ENCODE measurements around the gene SZRD1. TPM values are rescaled to one million over a fixed set of nuclear protein-coding genes. Genes with fewer than 3 reads are reported as not detected.

The SZRD1 gene
- total and polyA plus RNA-seq, 2 donors (not counting 1 experiment from before 2014, with no cell fraction given), result 92.4 to 110 TPM

DNA sequence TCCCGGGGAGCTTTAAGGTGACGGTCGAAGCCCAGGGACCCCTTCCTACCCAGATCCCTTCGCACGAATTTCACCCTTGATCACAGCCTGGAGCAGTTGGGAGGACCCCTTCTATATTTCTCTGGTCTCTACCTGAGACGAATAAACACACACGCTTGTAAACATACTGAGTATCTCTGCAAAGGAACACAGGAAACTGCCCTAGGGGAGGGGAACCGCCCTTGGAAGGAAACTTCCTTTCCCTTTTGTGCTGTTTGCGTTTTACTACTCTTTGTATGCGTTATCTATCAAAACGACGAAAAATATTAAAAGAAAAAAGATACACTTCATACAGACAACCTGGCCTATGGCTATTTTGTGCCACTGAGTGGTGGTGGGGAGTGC, 74.2 kb downstream of the SZRD1 start:
- peak overlapping the region; percentile 93 for H3K4me3 Mint-ChIP-seq
- Histone ChIP-seq H2AFZ (ENCODE audit: insufficient read depth, low read depth, low read length, poor library complexity, severe bottlenecking) (peak overlapping the region; percentile 70), H3K4me1 (ENCODE audit: control insufficient read depth in 2 of 2, insufficient read depth in 2 of 2, low read length in 2 of 2) (peaks cover 16 to 29% of the 10 kb centered on the region in 2 donors), H3K27ac (ENCODE audit: low read length in 2 of 2) (peak overlapping the region; percentile 97 to 98), H3K9ac (ENCODE audit: low read length) (peak overlapping the region; percentile 95), H3K79me2 (ENCODE audit: control insufficient read depth, insufficient read depth, low read length) (peaks cover 58% of the 10 kb centered on the region), H3K9me3 (ENCODE audit: control extremely low read depth in 1 of 3, control insufficient read depth in 2 of 3, insufficient read depth in 1 of 3, low read length in 2 of 3) (peaks cover 0 to 3% (median 0%) of the 10 kb centered on the region in 3 donors), H3K4me2 (replicated peaks; ENCODE audit: low read depth, low read length, poor library complexity, severe bottlenecking) (peak overlapping the region; percentile 96), H3K36me3 (replicated peaks in 1 of 2; ENCODE audit: control extremely low read depth in 1 of 2, control insufficient read depth in 1 of 2, extremely low read depth in 1 of 2, insufficient read depth in 2 of 2, low read length in 1 of 2) (peaks cover 0 to 33% of the 10 kb centered on the region in 2 experiments), H4K20me1 (ENCODE audit: control insufficient read depth, insufficient read depth, low read length, poor library complexity, severe bottlenecking) (peaks cover 46% of the 10 kb centered on the region), H3K4me3 (ENCODE audit: control extremely low read depth in 1 of 5, extremely low read depth in 1 of 5, insufficient read depth in 1 of 5, low read depth in 2 of 5, low read length in 4 of 5) (peak overlapping the region; percentile 34 to 100 (median 95)), H3K27me3 (replicated peaks in 1 of 4; ENCODE audit: control extremely low read depth in 1 of 4, control insufficient read depth in 3 of 4, insufficient read depth in 4 of 4, low read length in 3 of 4) (no peaks in the 10 kb centered on the region)
- TF ChIP-seq, protein P1, sequence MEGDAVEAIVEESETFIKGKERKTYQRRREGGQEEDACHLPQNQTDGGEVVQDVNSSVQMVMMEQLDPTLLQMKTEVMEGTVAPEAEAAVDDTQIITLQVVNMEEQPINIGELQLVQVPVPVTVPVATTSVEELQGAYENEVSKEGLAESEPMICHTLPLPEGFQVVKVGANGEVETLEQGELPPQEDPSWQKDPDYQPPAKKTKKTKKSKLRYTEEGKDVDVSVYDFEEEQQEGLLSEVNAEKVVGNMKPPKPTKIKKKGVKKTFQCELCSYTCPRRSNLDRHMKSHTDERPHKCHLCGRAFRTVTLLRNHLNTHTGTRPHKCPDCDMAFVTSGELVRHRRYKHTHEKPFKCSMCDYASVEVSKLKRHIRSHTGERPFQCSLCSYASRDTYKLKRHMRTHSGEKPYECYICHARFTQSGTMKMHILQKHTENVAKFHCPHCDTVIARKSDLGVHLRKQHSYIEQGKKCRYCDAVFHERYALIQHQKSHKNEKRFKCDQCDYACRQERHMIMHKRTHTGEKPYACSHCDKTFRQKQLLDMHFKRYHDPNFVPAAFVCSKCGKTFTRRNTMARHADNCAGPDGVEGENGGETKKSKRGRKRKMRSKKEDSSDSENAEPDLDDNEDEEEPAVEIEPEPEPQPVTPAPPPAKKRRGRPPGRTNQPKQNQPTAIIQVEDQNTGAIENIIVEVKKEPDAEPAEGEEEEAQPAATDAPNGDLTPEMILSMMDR (IDR thresholded peaks at IDR 0.05), result no peak
- TF ChIP-seq EZH2 (IDR thresholded peaks at IDR 0.05; ENCODE audit: borderline replicate concordance, insufficient read depth, low read depth, low read length, poor library complexity, severe bottlenecking), result no peak
- WGBS (ENCODE audit: insufficient coverage), result 0% methylated on average over 5 of the region's 12 CpGs
- H3K4me1 Mint-ChIP-seq, result peaks cover 28% of the 10 kb centered on the region
- H3K27me3 Mint-ChIP-seq, result no peaks in the 10 kb centered on the region
- POLR2A ChIA-PET, result interaction anchor here (0.7 to 2.4 kb wide), 5 partner anchors 10 to 77 kb away, joined by 3 to 9 read pairs (median 4); partner anchors contain the start of genes RNU1-1 and SZRD1
- CTCF ChIA-PET, result interaction anchor here (0.6 to 2.6 kb wide), 7 partner anchors 8 to 172 kb away, joined by 3 to 17 read pairs (median 9); partner anchors contain the start of gene NBPF1
- intact Hi-C loops (cut with micrococcal nuclease), result loop anchor here (2.0 to 10.0 kb wide), 4 partner anchors 89 to 916 kb away; partner anchors contain the start of genes CASP9, CPLANE2, DNAJC16 and FBXO42
- no peaks in the 10 kb centered on the region for H3K9me3 Mint-ChIP-seq (ENCODE audit: insufficient read depth)
- no peak for ATAC-seq (ENCODE audit: low read depth)
- no peak for DNase-seq
- peak overlapping the region; percentile 91 for H3K27ac Mint-ChIP-seq

DNA sequence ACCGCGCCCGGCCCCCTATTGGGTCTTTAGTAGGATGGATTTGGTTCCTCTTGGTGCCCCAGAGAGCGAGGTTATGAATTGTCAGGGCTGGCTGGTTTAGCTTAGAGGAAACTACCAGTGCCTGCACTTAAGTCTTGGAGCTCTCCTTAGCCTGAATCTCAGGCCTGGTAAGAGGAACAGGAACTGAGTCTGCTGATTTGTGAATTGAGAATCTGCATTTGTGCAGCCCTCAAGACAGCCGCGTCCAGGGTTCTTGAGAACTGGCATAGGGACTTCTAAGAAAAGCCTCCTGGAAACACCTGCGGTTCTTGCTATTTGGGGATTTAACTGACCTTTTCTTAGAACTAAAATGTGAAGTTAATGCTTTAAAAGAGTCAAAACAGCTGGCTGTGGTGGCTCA, 75.2 kb downstream of the SZRD1 start:
- intact Hi-C loops (cut with micrococcal nuclease), result loop anchor here (5.0 to 10.0 kb wide), 2 partner anchors 90 to 917 kb away; partner anchors contain the start of genes CASP9, DNAJC16 and FBXO42
- Histone ChIP-seq H3K4me3 (ENCODE audit: control extremely low read depth in 1 of 5, extremely low read depth in 1 of 5, insufficient read depth in 1 of 5, low read depth in 2 of 5, low read length in 4 of 5) (no peak overlapping the region), H3K79me2 (ENCODE audit: control insufficient read depth, insufficient read depth, low read length) (peaks cover 68% of the 10 kb centered on the region), H3K9me3 (ENCODE audit: control extremely low read depth in 1 of 3, control insufficient read depth in 2 of 3, insufficient read depth in 1 of 3, low read length in 2 of 3) (peaks cover 0 to 3% (median 0%) of the 10 kb centered on the region in 3 donors), H3K36me3 (replicated peaks in 1 of 2; ENCODE audit: control extremely low read depth in 1 of 2, control insufficient read depth in 1 of 2, extremely low read depth in 1 of 2, insufficient read depth in 2 of 2, low read length in 1 of 2) (peaks cover 0 to 40% of the 10 kb centered on the region in 2 experiments), H3K4me1 (ENCODE audit: control insufficient read depth in 2 of 2, insufficient read depth in 2 of 2, low read length in 2 of 2) (peaks cover 16 to 29% of the 10 kb centered on the region in 2 donors), H3K4me2 (replicated peaks; ENCODE audit: low read depth, low read length, poor library complexity, severe bottlenecking) (peak overlapping the region; percentile 96), H3K27me3 (replicated peaks in 1 of 4; ENCODE audit: control extremely low read depth in 1 of 4, control insufficient read depth in 3 of 4, insufficient read depth in 4 of 4, low read length in 3 of 4) (no peaks in the 10 kb centered on the region), H2AFZ (ENCODE audit: insufficient read depth, low read depth, low read length, poor library complexity, severe bottlenecking) (no peak overlapping the region), H4K20me1 (ENCODE audit: control insufficient read depth, insufficient read depth, low read length, poor library complexity, severe bottlenecking) (peaks cover 49% of the 10 kb centered on the region), H3K27ac (ENCODE audit: low read length in 2 of 2) (peak overlapping the region in 1 of 2 donors; percentile 97), H3K9ac (ENCODE audit: low read length) (no peak overlapping the region)
- peak; percentile 25 for DNase-seq
- ChIA-PET POLR2A (interaction anchor here (2.1 to 2.4 kb wide), 2 partner anchors 9 to 71 kb away, joined by 4 to 9 read pairs; no protein-coding TSS in a partner anchor), CTCF (interaction anchor here (1.3 to 1.5 kb wide), 2 partner anchors 9 to 27 kb away, joined by 3 read pairs; no protein-coding TSS in a partner anchor)
- H3K4me1 Mint-ChIP-seq, result peaks cover 28% of the 10 kb centered on the region
- H3K27me3 Mint-ChIP-seq, result no peaks in the 10 kb centered on the region
- no peaks in the 10 kb centered on the region for H3K9me3 Mint-ChIP-seq (ENCODE audit: insufficient read depth)
- peak overlapping the region; percentile 49 for H3K4me3 Mint-ChIP-seq
- no peak for TF ChIP-seq EZH2 (IDR thresholded peaks at IDR 0.05; ENCODE audit: borderline replicate concordance, insufficient read depth, low read depth, low read length, poor library complexity, severe bottlenecking)
- TF ChIP-seq, protein P1 (IDR thresholded peaks at IDR 0.05), result no peak
- H3K27ac Mint-ChIP-seq, result peak overlapping the region; percentile 65
- 77% methylated on average over 7 of the region's 7 CpGs for WGBS (ENCODE audit: insufficient coverage)
- no peak for ATAC-seq (ENCODE audit: low read depth)

Data from B cell (primary cell).